GM13977 (cell line): Measurements from ENCODE around the gene MOGAT1.

Experiments used
- DNase-seq: peaks from one replicate; pipeline ENCODE4 v3.0.0; 2012; ENCODE audit warnings: low spot score
- in situ Hi-C: fragments of 300-500 bp; cut with MboI; formaldehyde crosslinking; loops from one replicate; pipeline ENCODE4 v1.12.0; 2022; ENCODE audit warnings: low sequenced_read_pairs, low pct_unique_long_range_greater_than_20kb, mixed read lengths, inconsistent platforms; ENCODE audit not compliant: unreplicated experiment
- TF ChIP-seq, protein P1 (sequence below): IDR thresholded peaks from 2 replicates; pipeline ENCODE4 v1.5.1; 2012; ENCODE audit warnings: mild to moderate bottlenecking, control low read depth; ENCODE audit not compliant: insufficient read depth; ENCODE audit errors: extremely low read depth, missing control alignments

MOGAT1 gene

GRCh38 chr2:222668494-222669154 is 2.8 kb upstream of the MOGAT1 start:
- in situ Hi-C loops = no loop called here
- no peak for DNase-seq
- TF ChIP-seq, protein P1, sequence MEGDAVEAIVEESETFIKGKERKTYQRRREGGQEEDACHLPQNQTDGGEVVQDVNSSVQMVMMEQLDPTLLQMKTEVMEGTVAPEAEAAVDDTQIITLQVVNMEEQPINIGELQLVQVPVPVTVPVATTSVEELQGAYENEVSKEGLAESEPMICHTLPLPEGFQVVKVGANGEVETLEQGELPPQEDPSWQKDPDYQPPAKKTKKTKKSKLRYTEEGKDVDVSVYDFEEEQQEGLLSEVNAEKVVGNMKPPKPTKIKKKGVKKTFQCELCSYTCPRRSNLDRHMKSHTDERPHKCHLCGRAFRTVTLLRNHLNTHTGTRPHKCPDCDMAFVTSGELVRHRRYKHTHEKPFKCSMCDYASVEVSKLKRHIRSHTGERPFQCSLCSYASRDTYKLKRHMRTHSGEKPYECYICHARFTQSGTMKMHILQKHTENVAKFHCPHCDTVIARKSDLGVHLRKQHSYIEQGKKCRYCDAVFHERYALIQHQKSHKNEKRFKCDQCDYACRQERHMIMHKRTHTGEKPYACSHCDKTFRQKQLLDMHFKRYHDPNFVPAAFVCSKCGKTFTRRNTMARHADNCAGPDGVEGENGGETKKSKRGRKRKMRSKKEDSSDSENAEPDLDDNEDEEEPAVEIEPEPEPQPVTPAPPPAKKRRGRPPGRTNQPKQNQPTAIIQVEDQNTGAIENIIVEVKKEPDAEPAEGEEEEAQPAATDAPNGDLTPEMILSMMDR = no peak

GRCh38 chr2:222669353-222669752 is 2.1 kb upstream of the MOGAT1 start:
- TF ChIP-seq, protein P1 = no peak
- in situ Hi-C loops = no loop called here
- no peak for DNase-seq

DNA sequence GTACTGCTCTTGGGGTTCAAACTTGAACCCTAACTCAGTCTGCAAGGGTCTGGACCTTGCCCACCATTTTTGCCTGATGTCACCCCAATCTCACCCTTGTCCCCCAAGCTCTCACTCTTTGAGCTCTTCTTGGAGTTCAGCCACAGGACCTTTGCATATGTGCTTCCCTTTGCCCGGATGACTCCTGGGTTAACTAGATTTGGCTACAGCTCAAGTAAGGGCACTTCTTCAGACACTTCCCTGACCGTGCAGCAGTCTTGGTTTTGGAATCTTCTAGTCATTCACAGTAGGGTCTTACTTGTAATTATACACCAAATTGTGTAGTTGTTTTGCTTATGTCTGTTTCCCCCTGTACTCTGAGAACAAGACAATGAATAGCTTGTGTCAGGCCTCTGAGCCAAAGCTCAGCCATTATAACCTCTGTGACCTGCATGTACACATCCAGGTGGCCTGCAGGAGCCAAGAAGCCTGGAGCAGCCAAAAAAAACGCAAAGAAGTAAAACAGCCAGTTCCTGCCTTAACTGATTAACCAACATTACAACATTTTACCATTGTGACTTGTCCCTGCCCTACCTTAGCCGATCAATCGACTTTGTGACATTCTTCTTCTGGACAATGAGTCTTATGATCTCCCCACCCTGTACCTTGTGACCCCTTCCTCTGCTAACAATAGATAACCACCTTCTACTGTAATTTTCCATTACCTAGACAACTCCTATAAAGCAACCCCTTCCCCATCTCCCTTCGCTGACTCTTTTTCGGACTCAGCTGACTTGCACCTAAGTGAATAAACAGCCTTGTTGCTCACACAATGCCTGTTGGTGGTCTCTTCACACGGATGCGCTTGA is 1.0 kb upstream of the MOGAT1 start:
- in situ Hi-C loops = no loop called here
- TF ChIP-seq, protein P1 = no peak
- no peak for DNase-seq

DNA sequence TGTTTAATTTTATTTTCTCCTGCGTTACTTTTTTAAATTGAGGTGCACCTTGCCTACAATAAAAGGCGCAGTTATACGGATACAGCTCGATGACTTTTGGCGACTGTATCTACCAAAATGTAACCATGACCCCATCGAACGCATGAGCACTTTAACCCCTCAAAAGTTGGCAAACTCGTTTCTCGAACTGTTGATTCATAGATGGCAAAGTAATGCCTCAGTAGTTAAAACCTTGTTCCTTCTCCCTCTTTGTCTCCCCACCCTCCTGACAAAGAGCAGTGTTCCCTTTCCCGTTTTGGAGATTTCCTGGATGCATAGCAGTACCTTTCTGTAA is 577 bp downstream of the MOGAT1 start:
- TF ChIP-seq, protein P1 = no peak
- in situ Hi-C loops = no loop called here

DNA sequence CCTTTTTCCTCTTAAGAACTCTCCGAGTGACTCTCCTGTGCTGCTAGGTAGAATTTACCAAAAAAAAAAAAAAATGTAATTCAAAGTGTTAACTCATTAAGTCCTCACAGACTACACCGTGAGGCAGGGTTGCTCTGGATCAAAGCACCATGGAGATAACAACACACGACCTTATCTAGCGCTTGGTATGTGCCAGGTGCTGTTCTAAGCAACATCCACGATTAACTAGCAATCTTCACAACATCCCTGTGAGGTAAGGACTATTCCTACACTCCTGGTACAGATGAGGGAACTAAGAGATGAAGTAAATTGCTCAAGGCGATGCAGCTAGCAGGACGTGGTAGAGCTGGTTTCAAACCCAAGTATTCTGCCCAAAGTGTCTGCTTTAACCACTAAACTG is 1.8 kb downstream of the MOGAT1 start:
- TF ChIP-seq, protein P1 = no peak

More for the DNA sequence above, 577 bp downstream of the MOGAT1 start:
- DNase-seq = no peak

DNA sequence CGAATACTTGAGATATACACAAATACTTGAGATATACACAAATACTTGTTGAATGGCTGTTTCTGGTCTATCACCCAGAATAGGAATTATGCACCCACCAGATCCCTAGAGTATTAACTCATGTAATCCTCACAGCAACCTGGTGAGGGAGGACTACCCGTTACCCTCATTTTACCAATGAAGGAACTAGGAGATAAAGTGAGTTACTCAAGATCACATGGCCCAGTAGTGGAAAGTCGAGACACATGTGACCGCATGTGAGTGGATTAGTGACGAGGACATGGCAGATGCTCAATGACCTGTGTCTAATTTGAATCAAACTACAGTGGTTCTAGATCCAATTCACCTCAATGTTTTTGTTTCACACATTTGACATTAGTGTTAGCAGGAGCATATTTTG is 2.4 kb downstream of the MOGAT1 start:
- in situ Hi-C loops = no loop called here
- no peak for DNase-seq
- TF ChIP-seq, protein P1 = no peak

More for the DNA sequence above, 1.8 kb downstream of the MOGAT1 start:
- in situ Hi-C loops = no loop called here
- no peak for DNase-seq
